HG02938 (cell line): ENCODE measurements around the gene ZC3H10.

Experiments
- ATAC-seq: cut with Tn5 transposase; IDR thresholded peaks from one replicate; pipeline ENCODE4 v1.9.1; 2021; ENCODE audit warnings: mild to moderate bottlenecking, moderate library complexity; ENCODE audit not compliant: unreplicated experiment

Gene ZC3H10

GRCh38 chr12:56126732-56127239 lies 8.7 kb downstream of the ZC3H10 start:
- no peak for ATAC-seq

- no peak for ATAC-seq
Observed at GRCh38 chr12:56127485-56127887, 9.4 kb downstream of the ZC3H10 start.

- ATAC-seq, result peak; percentile 87
Observed at GRCh38 chr12:56127888-56128669, 10.0 kb downstream of the ZC3H10 start, which contains the start of gene ESYT1. Gene ESYT1 (plus strand): TSS chr12:56128267. CDS start chr12:56128320, 53 bp downstream.

- ATAC-seq, result no peak
Observed at GRCh38 chr12:56128670-56129205, 10.7 kb downstream of the ZC3H10 start.

- no peak for ATAC-seq
Observed at GRCh38 chr12:56129206-56129941, 11.3 kb downstream of the ZC3H10 start.

- no peak for ATAC-seq
Observed at GRCh38 chr12:56129942-56130495, 12.0 kb downstream of the ZC3H10 start.

- ATAC-seq, result no peak
Observed at GRCh38 chr12:56130876-56131275, 12.8 kb downstream of the ZC3H10 start.

- no peak for ATAC-seq
Observed at GRCh38 chr12:56134897-56135296, 16.8 kb downstream of the ZC3H10 start.

GRCh38 chr12:56137853-56138571 lies 19.9 kb downstream of the ZC3H10 start:
- no peak for ATAC-seq

GRCh38 chr12:56141946-56142784 lies 24.1 kb downstream of the ZC3H10 start:
- no peak for ATAC-seq

- ATAC-seq, result no peak
Observed at GRCh38 chr12:56143217-56143616, 25.2 kb downstream of the ZC3H10 start.

- no peak for ATAC-seq
Observed at GRCh38 chr12:56143870-56144269, 25.8 kb downstream of the ZC3H10 start.

GRCh38 chr12:56145217-56145616 lies 27.2 kb downstream of the ZC3H10 start:
- no peak for ATAC-seq

- no peak for ATAC-seq
Observed at GRCh38 chr12:56146492-56147460, 28.7 kb downstream of the ZC3H10 start.

GRCh38 chr12:56150563-56150962 lies 32.5 kb downstream of the ZC3H10 start:
- ATAC-seq, result no peak

GRCh38 chr12:56151672-56152131 lies 33.6 kb downstream of the ZC3H10 start:
- ATAC-seq, result no peak

GRCh38 chr12:56152132-56152755 lies 34.2 kb downstream of the ZC3H10 start, which contains the start of gene MYL6B:
Gene MYL6B (plus strand): TSS chr12:56152587. CDS start chr12:56153919, 1,332 bp downstream.
- ATAC-seq, result peak; percentile 84
